Measurements from ENCODE around the gene DBNDD1.

DNA sequence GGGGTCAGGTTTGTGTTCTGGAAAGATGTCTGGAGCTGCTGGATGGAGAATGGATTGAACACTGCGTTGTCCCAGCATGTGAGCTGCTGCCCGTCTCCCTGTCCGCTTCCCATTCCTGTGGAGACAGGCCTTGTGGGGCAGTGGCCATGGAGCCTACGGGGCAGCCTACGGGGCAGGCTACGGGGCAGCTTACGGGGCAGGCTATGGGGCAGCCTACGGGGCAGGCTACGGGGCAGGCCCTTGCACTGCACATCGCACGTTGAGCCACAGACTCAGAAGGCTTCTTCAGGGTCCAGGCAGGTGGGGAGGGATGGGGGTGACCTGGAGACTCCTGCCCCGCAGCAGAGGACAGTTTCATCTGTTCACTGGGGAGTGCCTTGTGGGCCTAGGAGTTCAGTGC lies 9.7 kb upstream of the DBNDD1 start:
- TF ChIP-seq POLR2A (IDR thresholded peaks at IDR 0.05; ENCODE audit: low read length) (no peak), GATA1 (IDR thresholded peaks at IDR 0.05; ENCODE audit: low read depth, low read length) (no peak)

Data from erythroblast (primary cell).